AG10803 (cell line): ENCODE data around the gene CDH4.

Experiments used
- DNase-seq: peaks from one replicate; pipeline ENCODE4 v3.0.0; 2010; ENCODE audit warnings: low read depth
- H3K4me3 ChIP-seq: 2 replicates; pipeline ENCODE4 v1.5.1; 2011; ENCODE audit warnings: mild to moderate bottlenecking, low read length, control low read depth
- CTCF ChIP-seq: conservative IDR thresholded peaks from 2 replicates; pipeline ENCODE4 v1.5.1; 2011; ENCODE audit warnings: mild to moderate bottlenecking, low read length, control low read depth, inconsistent platforms

The CDH4 gene

GRCh38 chr20:61748376-61748775, 496.3 kb downstream of the CDH4 start:
- peak; percentile 45 for DNase-seq
- TF ChIP-seq CTCF, result no peak
- no peak overlapping the region for H3K4me3 ChIP-seq

GRCh38 chr20:61749406-61750075, 497.5 kb downstream of the CDH4 start:
- H3K4me3 ChIP-seq, result no peak overlapping the region
- no peak for DNase-seq
- no peak for TF ChIP-seq CTCF

GRCh38 chr20:61750093-61750492, 498.0 kb downstream of the CDH4 start:
- DNase-seq, result no peak
- TF ChIP-seq CTCF, result no peak
- H3K4me3 ChIP-seq, result no peak overlapping the region

GRCh38 chr20:61752576-61752975, 500.5 kb downstream of the CDH4 start:
- no peak for DNase-seq
- H3K4me3 ChIP-seq, result no peak overlapping the region
- no peak for TF ChIP-seq CTCF

GRCh38 chr20:61753316-61753942, 501.4 kb downstream of the CDH4 start:
- TF ChIP-seq CTCF, result no peak
- peak; percentile 85 for DNase-seq
- no peak overlapping the region for H3K4me3 ChIP-seq

GRCh38 chr20:61753987-61754956, 502.2 kb downstream of the CDH4 start:
- no peak for DNase-seq
- no peak overlapping the region for H3K4me3 ChIP-seq
- no peak for TF ChIP-seq CTCF
